CD4-positive, CD25-positive, alpha-beta regulatory T cell (primary cell): ENCODE data around the gene TMEM187. TPM values are rescaled to one million over a fixed set of nuclear protein-coding genes. Genes with fewer than 3 reads are reported as not detected.
A peak's percentile ranks its signal among the peaks of the same experiment; 100 is the strongest.

Experiments used
- ATAC-seq, 2 donors: fragments of 150-1000 bp; cut with Tn5 transposase; one replicate each; pipeline ENCODE4 v1.10.0; 2021; ENCODE audit warnings: low read depth in 2 of 2, moderate number of reproducible peaks in 2 of 2, moderate library complexity in 1 of 2
- DNase-seq, 3 donors: peaks; one replicate each; pipeline versions ENCODE4 v3.0.0 to v3.0.0-alpha.2; 2012 to 2022; ENCODE audit warnings: mixed read lengths in 1 of 3
- H3K27ac ChIP-seq: one replicate; pipeline ENCODE4 v1.7.0; 2013; ENCODE audit warnings: mild to moderate bottlenecking, low read length; ENCODE audit not compliant: insufficient read depth, poor library complexity, severe bottlenecking
- H3K27me3 ChIP-seq: one replicate; pipeline ENCODE4 v1.7.0; 2013; ENCODE audit warnings: low read length; ENCODE audit not compliant: control insufficient read depth, insufficient read depth
- H3K36me3 ChIP-seq: one replicate; pipeline ENCODE4 v1.7.0; 2013; ENCODE audit warnings: mild to moderate bottlenecking, low read length, moderate library complexity; ENCODE audit not compliant: control insufficient read depth, insufficient read depth
- H3K4me1 ChIP-seq: 2 replicates; pipeline ENCODE4 v1.7.0; 2013; ENCODE audit warnings: mild to moderate bottlenecking, low read length; ENCODE audit not compliant: insufficient read depth, control insufficient read depth, poor library complexity, severe bottlenecking
- H3K4me3 ChIP-seq: one replicate; pipeline ENCODE4 v1.7.0; 2013; ENCODE audit warnings: low read depth, mild to moderate bottlenecking, low read length, moderate library complexity
- H3K9me3 ChIP-seq, 2 experiments: 1 replicate in 1 of 2; 2 replicates in 1 of 2; pipeline ENCODE4 v1.7.0; 2013; ENCODE audit warnings: low read length in 2 of 2, mild to moderate bottlenecking in 1 of 2, moderate library complexity in 1 of 2; ENCODE audit not compliant: control insufficient read depth in 2 of 2
- H3K27ac Mint-ChIP-seq, 3 donors: one replicate each; pipeline ENCODE4 v1.8.0; 2020 to 2022; ENCODE audit warnings: mild to moderate bottlenecking in 3 of 3, mixed read lengths in 3 of 3, moderate library complexity in 2 of 3
- H3K27me3 Mint-ChIP-seq: one replicate; pipeline ENCODE4 v1.8.0; 2022; ENCODE audit warnings: mild to moderate bottlenecking, mixed read lengths
- H3K36me3 Mint-ChIP-seq: one replicate; pipeline ENCODE4 v1.8.0; 2020; ENCODE audit warnings: mixed read lengths
- H3K4me1 Mint-ChIP-seq, 4 donors: one replicate each; pipeline ENCODE4 v1.8.0; 2020 to 2022; ENCODE audit warnings: mixed read lengths in 4 of 4, mild to moderate bottlenecking in 1 of 4
- H3K4me3 Mint-ChIP-seq, 4 donors: one replicate each; pipeline ENCODE4 v1.8.0; 2020 to 2022; ENCODE audit warnings: mild to moderate bottlenecking in 4 of 4, mixed read lengths in 4 of 4, moderate library complexity in 3 of 4
- H3K9me3 Mint-ChIP-seq, 7 donors: one replicate each; pipeline ENCODE4 v1.8.0; 2020 to 2022; ENCODE audit warnings: mixed read lengths in 7 of 7, mild to moderate bottlenecking in 3 of 7, moderate library complexity in 2 of 7
- polyA plus RNA-seq, 4 donors: library from polyadenylated mRNA; unstranded; fragments of 300-500 nt; fragmentation: Illumina TruSeq; gene quantifications; one replicate each; pipeline ENCODE4 v1.2.3, GENCODE V29; 2021
- total RNA-seq: library from RNA; stranded (reverse); gene quantifications from one replicate; pipeline ENCODE4 v1.2.3, GENCODE V29; 2022

TMEM187 gene
- total and polyA plus RNA-seq, 5 donors from 2014 or later, result 6.0 to 21.0 (median 17.3) TPM

DNA sequence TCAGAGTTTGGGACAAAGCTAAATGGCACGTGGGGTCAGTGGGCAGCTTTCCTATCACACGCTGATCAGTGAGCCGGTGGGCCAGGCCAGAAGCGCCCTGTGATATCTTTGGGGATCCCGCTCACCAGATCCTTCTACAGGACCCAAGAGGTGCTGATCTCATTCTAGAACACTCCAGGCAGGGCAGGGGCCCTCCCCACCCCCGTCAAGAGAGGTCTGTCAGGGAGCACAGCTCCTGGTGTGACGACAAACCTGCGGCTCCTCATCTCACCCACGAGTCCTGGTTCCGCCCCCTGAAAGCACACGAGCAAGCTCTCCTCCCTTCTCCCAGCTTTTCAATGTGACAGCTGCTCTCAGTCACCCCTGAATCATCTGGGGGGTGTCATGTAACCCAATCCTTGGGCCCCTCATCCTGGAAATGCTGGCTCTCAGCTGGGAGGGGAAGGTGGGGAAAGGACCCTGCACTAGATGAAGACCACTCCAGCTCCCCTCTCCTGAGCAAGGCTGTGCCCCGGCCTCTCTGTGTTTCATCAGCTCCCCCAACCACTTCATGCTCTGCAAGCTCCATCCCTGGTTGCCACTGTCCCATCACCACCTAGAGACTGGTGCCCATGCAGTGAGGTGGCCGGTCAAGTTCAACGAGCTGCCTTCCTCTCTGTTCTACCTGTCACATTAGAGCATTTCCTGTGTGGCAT, 5.6 kb upstream of the TMEM187 start:
- no peak for ATAC-seq
- Histone ChIP-seq H3K36me3 (peaks cover 20% of the 10 kb centered on the region), H3K27me3 (no peaks in the 10 kb centered on the region), H3K4me3 (peak overlapping the region; percentile 73), H3K27ac (peak overlapping the region; percentile 97), H3K4me1 (peaks cover 42% of the 10 kb centered on the region), H3K9me3 (no peaks in the 10 kb centered on the region)
- peaks cover 0 to 1% (median 0%) of the 10 kb centered on the region in 7 donors for H3K9me3 Mint-ChIP-seq
- peak overlapping the region; percentile 89 to 100 (median 98) for H3K4me3 Mint-ChIP-seq
- peaks cover 0 to 51% (median 12%) of the 10 kb centered on the region in 4 donors for H3K4me1 Mint-ChIP-seq
- peak overlapping the region; percentile 89 to 97 (median 94) for H3K27ac Mint-ChIP-seq
- peaks cover 11% of the 10 kb centered on the region for H3K36me3 Mint-ChIP-seq
- peaks cover 4% of the 10 kb centered on the region for H3K27me3 Mint-ChIP-seq
- DNase-seq, result no peak

GRCh38 chrX:153967536-153968224, 4.9 kb upstream of the TMEM187 start:
- Mint-ChIP-seq H3K4me1 (peaks cover 0 to 51% (median 12%) of the 10 kb centered on the region in 4 donors), H3K36me3 (peaks cover 6% of the 10 kb centered on the region), H3K4me3 (peak overlapping the region; percentile 89 to 100 (median 98)), H3K9me3 (peaks cover 0 to 1% (median 0%) of the 10 kb centered on the region in 7 donors), H3K27ac (peak overlapping the region; percentile 89 to 97 (median 94)), H3K27me3 (peaks cover 4% of the 10 kb centered on the region)
- Histone ChIP-seq H3K36me3 (peaks cover 14% of the 10 kb centered on the region), H3K27me3 (no peaks in the 10 kb centered on the region), H3K27ac (peak overlapping the region; percentile 97), H3K4me3 (peak overlapping the region; percentile 73), H3K9me3 (no peaks in the 10 kb centered on the region), H3K4me1 (peaks cover 42% of the 10 kb centered on the region)
- ATAC-seq, result no peak
- peak in 2 of 3 donors; percentile 43 to 71 for DNase-seq

DNA sequence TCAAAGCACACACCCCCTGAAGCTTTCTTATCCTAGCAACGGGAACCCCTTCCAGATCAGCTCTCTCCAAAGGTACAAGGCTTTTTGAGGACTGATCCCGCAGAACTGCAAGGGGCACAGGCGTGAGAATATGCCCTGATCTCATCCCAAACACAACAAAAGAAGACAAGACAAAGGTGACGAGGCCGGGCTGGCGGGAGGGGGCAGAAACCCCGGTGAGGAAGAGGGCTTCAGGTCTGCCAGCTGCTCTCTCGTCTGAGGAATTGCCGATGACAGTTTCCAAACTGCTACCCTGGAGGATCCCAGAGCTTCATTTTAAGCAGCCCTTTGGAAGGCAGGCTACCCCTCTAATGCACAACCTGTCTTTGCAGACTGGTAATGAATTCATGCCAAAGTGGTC, 4.3 kb upstream of the TMEM187 start:
- Mint-ChIP-seq H3K4me1 (peaks cover 0 to 55% (median 12%) of the 10 kb centered on the region in 4 donors), H3K36me3 (peaks cover 4% of the 10 kb centered on the region), H3K27me3 (peaks cover 4% of the 10 kb centered on the region), H3K4me3 (peak overlapping the region; percentile 89 to 100 (median 98)), H3K9me3 (peaks cover 0 to 1% (median 0%) of the 10 kb centered on the region in 7 donors), H3K27ac (peak overlapping the region; percentile 89 to 97 (median 94))
- Histone ChIP-seq H3K36me3 (peaks cover 11% of the 10 kb centered on the region), H3K27me3 (no peaks in the 10 kb centered on the region), H3K27ac (peak overlapping the region; percentile 97), H3K9me3 (no peaks in the 10 kb centered on the region), H3K4me1 (peaks cover 45% of the 10 kb centered on the region), H3K4me3 (peak overlapping the region; percentile 73)
- ATAC-seq, result no peak
- no peak for DNase-seq

DNA sequence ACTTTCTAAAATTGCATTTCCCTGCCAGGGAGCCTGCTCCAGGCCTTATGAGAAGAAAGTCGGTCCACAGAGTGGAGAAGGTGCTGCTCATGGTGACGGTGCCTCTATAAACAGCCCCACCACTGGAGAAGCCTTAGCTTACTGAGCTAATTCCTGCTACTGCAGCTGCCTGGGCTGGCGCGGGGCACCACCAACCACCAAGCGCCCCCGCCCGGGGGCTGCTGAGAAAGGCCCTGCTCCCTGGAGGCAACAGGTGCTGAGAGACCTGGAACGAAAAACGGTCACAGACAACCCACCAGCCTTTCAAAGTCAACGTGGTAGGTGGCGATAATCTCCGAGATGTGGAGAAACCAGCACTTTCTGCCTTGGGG, 3.8 kb upstream of the TMEM187 start:
- no peaks in the 10 kb centered on the region for H3K27me3 ChIP-seq
- ATAC-seq (no peak), DNase-seq (peak in 2 of 3 donors; percentile 23 to 58)
- H3K9me3 ChIP-seq, result no peaks in the 10 kb centered on the region
- H3K4me1 ChIP-seq, result peaks cover 50% of the 10 kb centered on the region
- peak overlapping the region; percentile 73 for H3K4me3 ChIP-seq
- Mint-ChIP-seq H3K27ac (peak overlapping the region in 2 of 3 donors; percentile 89 to 94), H3K9me3 (peaks cover 0 to 1% (median 0%) of the 10 kb centered on the region in 7 donors), H3K36me3 (peaks cover 4% of the 10 kb centered on the region), H3K4me3 (peak overlapping the region; percentile 89 to 100 (median 98)), H3K4me1 (peaks cover 0 to 59% (median 12%) of the 10 kb centered on the region in 4 donors), H3K27me3 (peaks cover 4% of the 10 kb centered on the region)
- peaks cover 7% of the 10 kb centered on the region for H3K36me3 ChIP-seq
- H3K27ac ChIP-seq, result peak overlapping the region; percentile 97

GRCh38 chrX:153969125-153969903, 3.2 kb upstream of the TMEM187 start:
- peaks cover 4% of the 10 kb centered on the region for H3K36me3 Mint-ChIP-seq

DNA sequence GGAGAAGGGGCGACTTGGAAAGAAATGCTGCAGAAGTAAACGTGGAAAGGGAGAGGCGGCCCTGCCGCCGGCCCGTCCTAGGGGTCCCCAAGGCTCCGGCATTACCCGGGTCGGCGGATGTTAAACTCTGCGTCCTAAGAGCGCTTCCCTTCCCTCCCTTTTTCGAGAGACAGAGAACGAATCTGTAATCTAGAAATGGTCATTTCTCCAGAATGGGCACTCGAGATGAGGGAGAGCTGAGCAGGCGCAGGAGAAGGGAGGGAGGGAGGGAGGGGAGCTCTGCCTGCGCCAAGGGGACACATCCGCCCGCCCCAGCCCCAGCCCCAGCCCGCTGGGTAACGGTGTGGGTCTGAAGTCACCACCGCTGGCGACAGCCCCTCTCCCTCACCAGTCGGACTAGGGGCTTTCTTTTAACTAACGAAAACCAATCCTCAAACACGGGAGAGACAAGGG, 2.6 kb upstream of the TMEM187 start:
- peak overlapping the region; percentile 89 to 100 (median 98) for H3K4me3 Mint-ChIP-seq
- Histone ChIP-seq H3K4me1 (peaks cover 60% of the 10 kb centered on the region), H3K4me3 (peak overlapping the region; percentile 73), H3K9me3 (no peaks in the 10 kb centered on the region), H3K36me3 (no peaks in the 10 kb centered on the region), H3K27me3 (no peaks in the 10 kb centered on the region), H3K27ac (peak overlapping the region; percentile 97)
- DNase-seq (no peak), ATAC-seq (no peak)
- peak overlapping the region; percentile 87 to 96 (median 89) for H3K27ac Mint-ChIP-seq
- peaks cover 0 to 1% (median 0%) of the 10 kb centered on the region in 7 donors for H3K9me3 Mint-ChIP-seq
- H3K4me1 Mint-ChIP-seq, result peaks cover 0 to 66% (median 16%) of the 10 kb centered on the region in 4 donors
- peaks cover 4% of the 10 kb centered on the region for H3K27me3 Mint-ChIP-seq
- peaks cover 4% of the 10 kb centered on the region for H3K36me3 Mint-ChIP-seq

More at GRCh38 chrX:153969125-153969903, 3.2 kb upstream of the TMEM187 start:
- H3K27ac Mint-ChIP-seq, result peak overlapping the region; percentile 89 to 96 (median 94)
- Histone ChIP-seq H3K36me3 (peaks cover 1% of the 10 kb centered on the region), H3K4me1 (peaks cover 55% of the 10 kb centered on the region), H3K9me3 (no peaks in the 10 kb centered on the region), H3K4me3 (peak overlapping the region; percentile 73), H3K27ac (peak overlapping the region; percentile 97), H3K27me3 (no peaks in the 10 kb centered on the region)
- peaks cover 4% of the 10 kb centered on the region for H3K27me3 Mint-ChIP-seq
- peaks cover 0 to 65% (median 14%) of the 10 kb centered on the region in 4 donors for H3K4me1 Mint-ChIP-seq
- peak overlapping the region; percentile 89 to 100 (median 98) for H3K4me3 Mint-ChIP-seq
- peaks cover 0 to 1% (median 0%) of the 10 kb centered on the region in 7 donors for H3K9me3 Mint-ChIP-seq
- ATAC-seq (no peak), DNase-seq (no peak)
